Omental fat pad (tissue), 4 donors: ENCODE results near the gene KIRREL3. TPM values are rescaled to one million over a fixed set of nuclear protein-coding genes. Genes with fewer than 3 reads are reported as not detected.

Source experiments
- ATAC-seq: fragments of 150-250 bp; one replicate; pipeline ENCODE4 v1.9.1; 2016; ENCODE audit warnings: mild to moderate bottlenecking, moderate library complexity; ENCODE audit not compliant: low FRiP score
- DNase-seq: peaks from one replicate; pipeline ENCODE4 v3.0.0-alpha.2; 2019; ENCODE audit warnings: low spot score
- CTCF ChIP-seq, 3 donors: fragments of 450-650 bp; IDR thresholded peaks; one replicate each; pipeline ENCODE4 v1.5.1; 2016 to 2017; ENCODE audit warnings: antibody characterized with exemption in 3 of 3, mild to moderate bottlenecking in 3 of 3, moderate library complexity in 2 of 3
- total RNA-seq, 4 donors: library from RNA; depleted of rRNA; stranded (reverse); fragments of >200 nt; gene quantifications; one replicate each; pipeline ENCODE4 v1.1.0, GENCODE V29; 2016

KIRREL3 gene
- total RNA-seq, 4 donors from 2014 or later = 0.09 to 0.60 TPM; not detected in 2

GRCh38 chr11:126423743-126424142, 576.8 kb downstream of the KIRREL3 start:
- no peak for TF ChIP-seq CTCF (IDR thresholded peaks at IDR 0.05)
- ATAC-seq = no peak

GRCh38 chr11:126423154-126423553, 577.4 kb downstream of the KIRREL3 start:
- no peak for TF ChIP-seq CTCF (IDR thresholded peaks at IDR 0.05)
- DNase-seq (no peak), ATAC-seq (no peak)

More at GRCh38 chr11:126423743-126424142, 576.8 kb downstream of the KIRREL3 start:
- no peak for DNase-seq

GRCh38 chr11:126422446-126422845, 578.1 kb downstream of the KIRREL3 start:
- TF ChIP-seq CTCF (IDR thresholded peaks at IDR 0.05) = no peak
- no peak for ATAC-seq
- no peak for DNase-seq

- no peak for DNase-seq
- no peak for ATAC-seq
- TF ChIP-seq CTCF (IDR thresholded peaks at IDR 0.05) = no peak
Measured at GRCh38 chr11:126421271-126421671, 579.3 kb downstream of the KIRREL3 start.

- ATAC-seq (no peak), DNase-seq (no peak)
- no peak for TF ChIP-seq CTCF (IDR thresholded peaks at IDR 0.05)
Measured at GRCh38 chr11:126420698-126421256, 579.8 kb downstream of the KIRREL3 start.

- TF ChIP-seq CTCF (IDR thresholded peaks at IDR 0.05) = no peak
- DNase-seq = no peak
- no peak for ATAC-seq
Measured at GRCh38 chr11:126419801-126420697, 580.5 kb downstream of the KIRREL3 start.
